IMR-90 (cell line): Measurements from ENCODE around the gene FRMD1. TPM values are rescaled to one million over a fixed set of nuclear protein-coding genes. Genes with fewer than 3 reads are reported as not detected.

Experiments
- ATAC-seq: fragments of 200-7000 bp; cut with Tn5 transposase; 2 replicates; pipeline ENCODE4 v1.9.1; 2020; ENCODE audit warnings: low read depth, mild to moderate bottlenecking, moderate library complexity
- BruUV-seq: library from RNA; stranded (reverse); fragments of 400-500 nt; replicated peaks from 2 replicates; lab custom pipeline; 2021; lab: Mats Ljungman, UMichigan
- CTCF ChIA-PET: fragments of 300-600 bp; formaldehyde crosslinking; extraction: SDS; loops from one replicate; lab custom pipeline; 2021; ENCODE audit warnings: antibody characterized with exemption; lab: Yijun Ruan, JAX
- POLR2A ChIA-PET: fragments of 300-600 bp; sonication (Branson Sonifier 250); formaldehyde crosslinking; loops from one replicate; lab custom pipeline; 2022; ENCODE audit warnings: antibody characterized with exemption; ENCODE audit not compliant: unreplicated experiment; lab: Charles Lee
- DNase-seq: peaks from one replicate; pipeline ENCODE4 v3.0.0; 2013
- H2AFZ ChIP-seq: replicated peaks from 2 replicates; pipeline ENCODE3; 2013; ENCODE audit warnings: low read length, mild to moderate bottlenecking; ENCODE audit not compliant: poor library complexity
- H2AK5ac ChIP-seq: 2 replicates; pipeline ENCODE4 v1.6.1; 2013; ENCODE audit warnings: low read depth, low read length, inconsistent platforms
- H2AK9ac ChIP-seq: replicated peaks from 2 replicates; pipeline ENCODE3; 2013; ENCODE audit warnings: mild to moderate bottlenecking, low read depth, low read length, moderate library complexity; ENCODE audit not compliant: poor library complexity
- H2BK120ac ChIP-seq: 2 replicates; pipeline ENCODE4 v1.6.1; 2013; ENCODE audit warnings: low read depth, low read length, inconsistent platforms
- H2BK15ac ChIP-seq: 3 replicates; pipeline ENCODE4 v1.6.1; 2013; ENCODE audit warnings: low read depth, low read length, inconsistent platforms
- H2BK20ac ChIP-seq: 2 replicates; pipeline ENCODE4 v1.6.1; 2013; ENCODE audit warnings: low read depth, mild to moderate bottlenecking, inconsistent platforms, low read length, moderate library complexity
- H2BK5ac ChIP-seq: 2 replicates; pipeline ENCODE4 v1.6.1; 2013; ENCODE audit warnings: mild to moderate bottlenecking, low read depth, low read length, inconsistent platforms; ENCODE audit not compliant: poor library complexity, severe bottlenecking
- H3K14ac ChIP-seq: replicated peaks from 2 replicates; pipeline ENCODE4 v1.6.1; 2013; ENCODE audit warnings: low read depth, low read length, inconsistent platforms
- H3K18ac ChIP-seq: 2 replicates; pipeline ENCODE4 v1.6.1; 2013; ENCODE audit warnings: low read depth, low read length, control low read depth
- H3K23ac ChIP-seq: 2 replicates; pipeline ENCODE4 v1.6.1; 2013; ENCODE audit warnings: low read depth, low read length, inconsistent platforms
- H3K27ac ChIP-seq: 2 replicates; pipeline ENCODE4 v1.5.1; 2013; ENCODE audit warnings: mild to moderate bottlenecking, control low read depth, low read length; ENCODE audit not compliant: insufficient read depth
- H3K27me3 ChIP-seq: 2 replicates; pipeline ENCODE4 v1.6.1; 2013; ENCODE audit warnings: low read length; ENCODE audit not compliant: control insufficient read depth, insufficient read depth
- H3K36me3 ChIP-seq: 2 replicates; pipeline ENCODE4 v1.6.1; 2013; ENCODE audit warnings: low read length, mixed read lengths; ENCODE audit not compliant: control insufficient read depth, insufficient read depth
- H3K4ac ChIP-seq: 2 replicates; pipeline ENCODE4 v1.6.1; 2013; ENCODE audit warnings: low read depth, low read length, inconsistent platforms
- H3K4me1 ChIP-seq: 2 replicates; pipeline ENCODE4 v1.6.1; 2013; ENCODE audit warnings: low read length, mixed read lengths; ENCODE audit not compliant: control insufficient read depth, insufficient read depth
- H3K4me2 ChIP-seq: 2 replicates; pipeline ENCODE4 v1.6.1; 2013; ENCODE audit warnings: low read depth, mild to moderate bottlenecking, control low read depth, low read length, moderate library complexity
- H3K4me3 ChIP-seq: 2 replicates; pipeline ENCODE4 v1.5.1; 2013; ENCODE audit warnings: low read depth, mild to moderate bottlenecking, control low read depth, low read length, moderate library complexity; ENCODE audit not compliant: insufficient read depth
- H3K56ac ChIP-seq: 2 replicates; pipeline ENCODE4 v1.6.1; 2013; ENCODE audit warnings: low read length, inconsistent platforms; ENCODE audit not compliant: insufficient read depth; ENCODE audit errors: extremely low read depth
- H3K79me1 ChIP-seq, 2 experiments: 2 replicates each; pipeline ENCODE4 v1.6.1; 2013; ENCODE audit warnings: low read length in 2 of 2, inconsistent platforms in 1 of 2, low read depth in 1 of 2
- H3K9ac ChIP-seq: 2 replicates; pipeline ENCODE4 v1.6.1; 2013; ENCODE audit warnings: low read depth, low read length, control low read depth
- H3K9me1 ChIP-seq: 2 replicates; pipeline ENCODE4 v1.6.1; 2013; ENCODE audit warnings: low read length, inconsistent platforms; ENCODE audit not compliant: insufficient read depth
- H3K9me3 ChIP-seq: 2 replicates; pipeline ENCODE4 v1.6.1; 2013; ENCODE audit warnings: low read length; ENCODE audit not compliant: control insufficient read depth, insufficient read depth
- H4K20me1 ChIP-seq: 2 replicates; pipeline ENCODE4 v1.6.1; 2013; ENCODE audit warnings: low read length, inconsistent platforms; ENCODE audit not compliant: insufficient read depth
- H4K5ac ChIP-seq: 2 replicates; pipeline ENCODE4 v1.6.1; 2013; ENCODE audit warnings: mild to moderate bottlenecking, low read depth, low read length, control low read depth
- H4K8ac ChIP-seq, 2 experiments: 2 replicates each; pipeline ENCODE4 v1.6.1; 2013; ENCODE audit warnings: low read depth in 2 of 2, low read length in 2 of 2, control low read depth in 1 of 2, inconsistent platforms in 1 of 2
- H4K91ac ChIP-seq: 2 replicates; pipeline ENCODE4 v1.6.1; 2013; ENCODE audit warnings: low read depth, low read length, inconsistent platforms; ENCODE audit not compliant: insufficient read depth
- CHD1 ChIP-seq: IDR thresholded peaks from 2 replicates; pipeline ENCODE4 v1.6.1; 2012; ENCODE audit warnings: low read depth, low read length, improper control_type of control experiment
- MXI1 ChIP-seq: IDR thresholded peaks from 2 replicates; pipeline ENCODE4 v1.6.1; 2012; ENCODE audit warnings: low read depth, mild to moderate bottlenecking, low read length, moderate library complexity, borderline replicate concordance
- USF2 ChIP-seq: fragments of 150-350 bp; IDR thresholded peaks from 2 replicates; pipeline ENCODE4 v1.6.1; 2017; ENCODE audit warnings: mild to moderate bottlenecking, antibody characterized with exemption, low read length, low read depth
- WGBS, 2 experiments: methylation state at CpG; one replicate each; pipeline versions ENCODE4 v1.1.5 to v1.1.7; 2013; ENCODE audit warnings: missing lambda C conversion rate in 2 of 2; ENCODE audit not compliant: insufficient read length in 1 of 2; ENCODE audit errors: extremely low coverage in 2 of 2; 5-methylcytosine and 5-hydroxymethylcytosine counted together
- dilution Hi-C: fragments of 300-500 bp; cut with HindIII; formaldehyde crosslinking; loops from one replicate; pipeline ENCODE4 v1.14.3; 2018; ENCODE audit warnings: low sequenced_read_pairs; ENCODE audit not compliant: unreplicated experiment
- in situ Hi-C: fragments of 300-500 bp; cut with MboI; formaldehyde crosslinking; loops from 3 replicates; pipeline ENCODE4 v1.14.3; 2019; ENCODE audit warnings: low sequenced_read_pairs, inconsistent platforms, mixed read lengths
- intact Hi-C: fragments of 100-400 bp; cut with micrococcal nuclease; formaldehyde crosslinking; loops from 2 replicates; pipeline ENCODE4 v1.10.0; 2022
- polyA plus RNA-seq, 3 experiments: library from polyadenylated mRNA; depleted of rRNA; stranded (reverse); fragments of >200 nt; gene quantifications; 2 replicates each; pipeline ENCODE4 v1.2.3, GENCODE V29; 2012; ENCODE audit warnings: low replicate concordance in 1 of 3
- total RNA-seq: library from RNA; depleted of rRNA; stranded (reverse); fragments of >200 nt; gene quantifications from 2 replicates; pipeline ENCODE4 v1.2.3, GENCODE V29; 2012

The FRMD1 gene
- total and polyA plus RNA-seq, 2 of the 4 experiments (the other 2 are of a cell fraction) = not detected

- Histone ChIP-seq H3K36me3 (no peaks in the 10 kb centered on the region), H4K5ac (no peak overlapping the region), H3K4ac (no peak overlapping the region), H2AK5ac (no peak overlapping the region), H3K14ac (no peak overlapping the region), H3K27ac (no peak overlapping the region), H3K18ac (no peak overlapping the region), H4K20me1 (no peaks in the 10 kb centered on the region), H3K9me1 (no peaks in the 10 kb centered on the region), H3K4me1 (no peaks in the 10 kb centered on the region), H4K91ac (no peak overlapping the region), H2BK20ac (no peak overlapping the region), H4K8ac (no peak overlapping the region), H3K79me1 (no peaks in the 10 kb centered on the region), H3K56ac (no peak overlapping the region), H3K9ac (no peak overlapping the region), H3K27me3 (peaks cover 15% of the 10 kb centered on the region), H2BK15ac (no peak overlapping the region), H3K9me3 (no peaks in the 10 kb centered on the region), H3K4me2 (no peak overlapping the region), H2AK9ac (no peak overlapping the region), H2AFZ (no peak overlapping the region), H2BK5ac (no peak overlapping the region), H2BK120ac (no peak overlapping the region), H3K4me3 (no peak overlapping the region), H3K23ac (no peak overlapping the region)
- intact Hi-C loops = no loop called here
- in situ Hi-C loops = no loop called here
- ATAC-seq (no peak), DNase-seq (no peak)
- CTCF ChIA-PET = no interaction called here
- POLR2A ChIA-PET = no interaction called here
- dilution Hi-C loops = no loop called here
- no TSS peak for BruUV-seq
- TF ChIP-seq CHD1 (no peak), USF2 (no peak), MXI1 (no peak)
- whole genome bisulfite sequencing, 2 experiments = no CpG with 5 or more reads among the region's 8 CpGs
These were observed 44.3 kb upstream of the FRMD1 start for GRCh38 chr6:168123165-168123911.
